Gastrocnemius medialis (tissue), 4 donors: ENCODE measurements around the gene RCAN1. TPM values are rescaled to one million over a fixed set of nuclear protein-coding genes. Genes with fewer than 3 reads are reported as not detected.
"Not testable (repeated sequence)": the region's sequence is repeated elsewhere in the genome, so short reads cannot be mapped to it uniquely, and the experiment has no call there.

ENCODE experiments used
- ATAC-seq, 2 donors: fragments of 150-250 bp; one replicate each; pipeline ENCODE4 v1.9.1; 2016
- DNase-seq, 2 donors: peaks; one replicate each; pipeline ENCODE4 v3.0.0-alpha.2; 2019
- H3K27ac ChIP-seq, 4 donors: fragments of 200-600 bp; sonication (generic); 1 replicate in 1 of 4; 2 replicates in 3 of 4; pipeline ENCODE4 v1.5.1; 2016 to 2018; ENCODE audit warnings: mild to moderate bottlenecking in 2 of 4, moderate library complexity in 1 of 4
- H3K27me3 ChIP-seq, 3 donors: fragments of 200-600 bp; sonication (generic) in 2 of 3; 1 replicate in 1 of 3; 2 replicates in 2 of 3; pipeline versions ENCODE4 v1.5.1 to v1.6.0; 2016 to 2019; ENCODE audit warnings: mild to moderate bottlenecking in 1 of 3, moderate library complexity in 1 of 3
- H3K36me3 ChIP-seq, 2 donors: fragments of 200-600 bp; sonication (generic) in 1 of 2; one replicate each; pipeline ENCODE4 v1.5.1; 2017 to 2018
- H3K4me1 ChIP-seq, 2 donors: fragments of 200-600 bp; sonication (generic) in 1 of 2; one replicate each; pipeline ENCODE4 v1.5.1; 2016 to 2017; ENCODE audit warnings: mild to moderate bottlenecking in 2 of 2
- H3K4me3 ChIP-seq, 4 donors: fragments of 200-600 bp; sonication (generic) in 3 of 4; 1 replicate in 1 of 4; 2 replicates in 3 of 4; pipeline ENCODE4 v1.5.1; 2016 to 2019; ENCODE audit warnings: mild to moderate bottlenecking in 2 of 4
- H3K9me3 ChIP-seq, 3 donors: fragments of 200-600 bp; sonication (generic) in 2 of 3; 1 replicate in 1 of 3; 2 replicates in 2 of 3; pipeline ENCODE4 v1.5.1; 2016 to 2019
- POLR2A ChIP-seq, 2 donors: fragments of 450-650 bp; IDR thresholded peaks; one replicate each; pipeline ENCODE4 v1.6.1; 2017; ENCODE audit warnings: antibody characterized with exemption in 2 of 2, mild to moderate bottlenecking in 2 of 2, moderate library complexity in 2 of 2
- in situ Hi-C, 4 donors: fragments of 200-750 bp; cut with MboI; loops; one replicate each; pipeline versions ENCODE4 v1.15.0 to v1.8.0; 2017; ENCODE audit warnings: low sequenced_read_pairs in 4 of 4
- intact Hi-C: fragments of 100-400 bp; cut with DNase I; formaldehyde crosslinking; loops from one replicate; pipeline ENCODE4 v1.15.1; 2023; ENCODE audit warnings: low total_unique reads
- total RNA-seq, 4 donors: library from RNA; depleted of rRNA; stranded (reverse); fragments of >200 nt; gene quantifications; one replicate each; pipeline versions ENCODE4 v1.1.0 to v1.2.3, GENCODE V29; 2016
- TF ChIP-seq, protein P1 (sequence below), 5 experiments: fragments of 450-650 bp in 3 of 5; fragments of 200-600 bp in 2 of 5; sonication (generic) in 2 of 5; IDR thresholded peaks in 4 of 5; conservative IDR thresholded peaks in 1 of 5; 1 replicate in 4 of 5; 2 replicates in 1 of 5; pipeline ENCODE4 v1.5.1; 2016 to 2019; ENCODE audit warnings: antibody characterized with exemption in 5 of 5, mild to moderate bottlenecking in 3 of 5, moderate library complexity in 3 of 5

Gene RCAN1
- total RNA-seq, 4 donors from 2014 or later = 21.7 to 37.9 (median 33.2) TPM

DNA sequence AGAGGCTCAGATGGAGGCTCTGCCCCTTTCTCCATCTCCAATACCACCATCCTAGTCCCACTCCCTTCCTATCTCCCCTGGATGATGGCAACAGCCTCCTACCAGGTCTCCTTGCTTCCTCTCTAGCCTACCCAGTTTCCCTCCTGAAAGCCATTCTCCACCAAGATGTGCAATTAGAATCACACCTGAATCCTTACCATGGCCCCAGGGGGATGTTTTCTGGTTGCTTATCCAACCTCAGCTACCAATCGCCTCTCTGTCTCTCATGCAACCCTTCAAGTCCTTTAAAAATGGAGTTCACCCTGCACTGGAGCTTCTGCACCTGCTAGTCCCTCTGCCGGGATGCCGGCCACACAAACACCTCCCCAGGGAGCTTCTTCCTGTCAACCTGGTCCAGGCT, 2.9 kb downstream of the RCAN1 start:
- ATAC-seq = no peak
- no peaks in the 10 kb centered on the region for H3K36me3 ChIP-seq
- no peak overlapping the region for H3K4me3 ChIP-seq
- H3K27ac ChIP-seq = no peak overlapping the region
- in situ Hi-C loops (loop anchor here in 2 of 4 donors (25.0 kb wide), 1 partner anchor 700 kb away; the partner anchor contains the start of gene ATP5PO (in 2 of the 2)), intact Hi-C loops (loop anchor here (10.0 kb wide), 4 partner anchors 73 to 1453 kb away; partner anchors contain the start of genes CRYZL1, ITSN1 and SETD4)
- H3K27me3 ChIP-seq = no peaks in the 10 kb centered on the region
- no peak for TF ChIP-seq POLR2A (IDR thresholded peaks at IDR 0.05)
- TF ChIP-seq, protein P1, sequence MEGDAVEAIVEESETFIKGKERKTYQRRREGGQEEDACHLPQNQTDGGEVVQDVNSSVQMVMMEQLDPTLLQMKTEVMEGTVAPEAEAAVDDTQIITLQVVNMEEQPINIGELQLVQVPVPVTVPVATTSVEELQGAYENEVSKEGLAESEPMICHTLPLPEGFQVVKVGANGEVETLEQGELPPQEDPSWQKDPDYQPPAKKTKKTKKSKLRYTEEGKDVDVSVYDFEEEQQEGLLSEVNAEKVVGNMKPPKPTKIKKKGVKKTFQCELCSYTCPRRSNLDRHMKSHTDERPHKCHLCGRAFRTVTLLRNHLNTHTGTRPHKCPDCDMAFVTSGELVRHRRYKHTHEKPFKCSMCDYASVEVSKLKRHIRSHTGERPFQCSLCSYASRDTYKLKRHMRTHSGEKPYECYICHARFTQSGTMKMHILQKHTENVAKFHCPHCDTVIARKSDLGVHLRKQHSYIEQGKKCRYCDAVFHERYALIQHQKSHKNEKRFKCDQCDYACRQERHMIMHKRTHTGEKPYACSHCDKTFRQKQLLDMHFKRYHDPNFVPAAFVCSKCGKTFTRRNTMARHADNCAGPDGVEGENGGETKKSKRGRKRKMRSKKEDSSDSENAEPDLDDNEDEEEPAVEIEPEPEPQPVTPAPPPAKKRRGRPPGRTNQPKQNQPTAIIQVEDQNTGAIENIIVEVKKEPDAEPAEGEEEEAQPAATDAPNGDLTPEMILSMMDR (IDR thresholded peaks at IDR 0.05 in 4 of 5, conservative IDR thresholded peaks at IDR 0.05 in 1 of 5) = no peak
- H3K9me3 ChIP-seq = no peaks in the 10 kb centered on the region
- H3K4me1 ChIP-seq = peaks cover 18 to 20% of the 10 kb centered on the region in 2 donors
- no peak for DNase-seq

DNA sequence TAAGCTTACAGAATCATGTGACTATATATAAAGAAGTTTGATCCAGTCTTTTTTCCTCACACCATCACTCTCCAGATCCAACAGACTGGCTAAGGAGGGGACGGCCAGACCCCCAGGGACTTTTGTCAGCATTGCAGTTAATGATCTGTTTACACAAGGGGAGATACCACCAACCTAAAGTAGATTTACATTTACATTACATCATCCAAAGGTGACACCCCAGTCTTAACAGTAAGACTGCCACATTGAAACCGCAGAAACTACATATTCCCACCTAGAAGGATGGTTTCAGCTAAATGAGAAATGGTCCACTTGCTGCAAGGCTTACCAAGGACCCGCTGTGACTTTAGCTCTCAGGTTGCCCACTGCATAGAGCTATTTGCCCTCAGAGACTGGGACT, 3.4 kb downstream of the RCAN1 start:
- Histone ChIP-seq H3K4me1 (peaks cover 18 to 20% of the 10 kb centered on the region in 2 donors), H3K4me3 (no peak overlapping the region), H3K27ac (no peak overlapping the region), H3K27me3 (no peaks in the 10 kb centered on the region), H3K36me3 (no peaks in the 10 kb centered on the region), H3K9me3 (no peaks in the 10 kb centered on the region)
- no peak for ATAC-seq
- DNase-seq = no peak
- no peak for TF ChIP-seq POLR2A (IDR thresholded peaks at IDR 0.05)
- TF ChIP-seq, protein P1 (IDR thresholded peaks at IDR 0.05 in 4 of 5, conservative IDR thresholded peaks at IDR 0.05 in 1 of 5) = no peak
- intact Hi-C loops (loop anchor here (10.0 kb wide), 4 partner anchors 73 to 1453 kb away; partner anchors contain the start of genes CRYZL1, ITSN1 and SETD4), in situ Hi-C loops (loop anchor here in 2 of 4 donors (25.0 kb wide), 1 partner anchor 699 kb away; the partner anchor contains the start of gene ATP5PO (in 2 of the 2))

DNA sequence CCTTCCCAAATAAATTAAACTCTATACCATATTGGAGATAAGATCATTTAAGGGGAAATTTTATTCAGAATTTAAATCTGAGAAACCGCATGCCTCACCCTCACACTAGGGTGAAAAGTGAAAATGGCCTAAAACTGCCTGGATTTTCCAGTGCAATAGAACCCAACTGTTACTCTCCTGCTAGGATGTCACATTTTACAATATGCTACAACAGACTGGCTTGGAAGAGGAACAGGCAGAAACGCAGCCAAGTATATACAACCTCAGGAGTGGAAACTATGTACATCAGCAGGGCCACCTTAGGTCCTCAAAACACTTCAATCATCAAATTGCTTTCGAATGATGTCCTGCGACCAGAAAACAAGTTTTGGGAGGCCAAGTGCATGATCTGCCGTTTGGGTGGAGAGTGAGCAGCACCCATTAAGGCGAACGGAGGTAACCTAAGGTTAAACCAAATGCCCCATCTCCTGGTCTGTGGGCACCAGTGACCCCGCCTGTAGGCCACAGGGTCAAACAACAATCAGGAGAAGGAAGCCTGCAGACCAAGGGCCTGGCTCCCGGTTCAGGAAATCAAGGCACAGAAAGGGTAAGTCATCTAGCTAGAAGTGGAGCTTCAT, 4.9 kb downstream of the RCAN1 start:
- DNase-seq (no peak), ATAC-seq (no peak)
- no peaks in the 10 kb centered on the region for H3K27me3 ChIP-seq
- TF ChIP-seq, protein P1 (IDR thresholded peaks at IDR 0.05 in 4 of 5, conservative IDR thresholded peaks at IDR 0.05 in 1 of 5) = no peak
- no peak for TF ChIP-seq POLR2A (IDR thresholded peaks at IDR 0.05)
- peaks cover 16 to 18% of the 10 kb centered on the region in 2 donors for H3K4me1 ChIP-seq
- in situ Hi-C loops (loop anchor here in 2 of 4 donors (25.0 kb wide), 1 partner anchor 698 kb away; the partner anchor contains the start of gene ATP5PO (in 2 of the 2)), intact Hi-C loops (loop anchor here (10.0 kb wide), 4 partner anchors 75 to 1455 kb away; partner anchors contain the start of genes CRYZL1, ITSN1 and SETD4)
- H3K36me3 ChIP-seq = no peaks in the 10 kb centered on the region
- no peak overlapping the region for H3K4me3 ChIP-seq
- no peak overlapping the region for H3K27ac ChIP-seq
- no peaks in the 10 kb centered on the region for H3K9me3 ChIP-seq

DNA sequence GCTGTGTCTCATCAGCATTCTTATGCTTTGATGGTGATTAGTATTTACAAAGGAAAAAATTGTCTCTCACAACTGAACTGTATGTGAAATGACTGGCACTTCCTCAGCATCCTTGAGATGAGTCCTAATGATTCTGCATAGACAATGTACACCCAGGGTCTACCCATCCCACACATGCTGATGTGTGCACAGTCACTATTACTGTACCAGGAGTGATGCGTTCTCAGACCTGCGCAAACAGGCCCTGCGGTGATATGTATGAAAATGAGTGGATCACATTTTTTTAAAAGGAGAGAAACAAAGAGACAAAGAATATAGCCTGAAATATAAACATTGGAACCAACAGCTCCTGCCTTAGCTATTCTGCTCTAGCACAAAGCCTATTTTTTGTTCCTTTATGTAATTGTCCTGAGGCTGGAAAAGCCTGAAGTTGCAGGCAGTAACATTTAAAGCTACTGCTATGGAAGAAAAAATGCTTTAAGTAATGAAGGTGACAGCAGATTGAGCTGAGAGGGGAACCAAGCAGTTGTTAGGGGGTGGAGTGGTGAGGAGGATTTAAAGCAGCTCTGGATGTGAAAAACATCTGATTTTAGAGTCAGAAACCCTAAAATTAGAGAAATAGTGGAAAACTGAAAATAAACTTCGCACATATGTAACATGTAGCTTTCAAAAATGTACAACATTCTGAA, 5.5 kb downstream of the RCAN1 start:
- no peaks in the 10 kb centered on the region for H3K36me3 ChIP-seq
- ATAC-seq (no peak), DNase-seq (no peak)
- H3K4me3 ChIP-seq = no peak overlapping the region
- TF ChIP-seq, protein P1 (IDR thresholded peaks at IDR 0.05 in 4 of 5, conservative IDR thresholded peaks at IDR 0.05 in 1 of 5) = no peak
- no peak for TF ChIP-seq POLR2A (IDR thresholded peaks at IDR 0.05)
- H3K4me1 ChIP-seq = peaks cover 16 to 18% of the 10 kb centered on the region in 2 donors
- in situ Hi-C loops (loop anchor here in 2 of 4 donors (25.0 kb wide), 1 partner anchor 697 kb away; the partner anchor contains the start of gene ATP5PO (in 2 of the 2)), intact Hi-C loops (no loop called here)
- H3K27ac ChIP-seq = no peak overlapping the region
- H3K27me3 ChIP-seq = no peaks in the 10 kb centered on the region
- H3K9me3 ChIP-seq = no peaks in the 10 kb centered on the region

DNA sequence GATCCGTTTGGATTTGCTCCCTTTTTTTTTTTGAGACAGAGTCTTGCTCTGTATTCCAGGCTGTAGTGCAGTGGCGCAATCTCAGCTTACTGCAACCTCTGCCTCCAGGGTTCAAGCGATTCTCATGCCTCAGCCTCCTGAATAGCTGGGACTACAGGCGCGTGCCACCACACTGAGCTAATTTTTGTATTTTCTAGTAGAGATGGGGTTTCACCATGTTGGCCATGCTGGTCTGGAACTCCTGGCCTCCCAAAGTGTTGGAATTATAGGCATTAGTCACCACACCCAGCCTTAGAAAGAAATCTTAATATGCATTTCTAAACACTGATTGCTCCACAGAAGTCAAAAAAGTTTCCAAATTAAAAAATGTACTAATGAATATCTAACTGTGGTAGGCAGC, 7.5 kb downstream of the RCAN1 start:
- H3K27me3 ChIP-seq, H3K36me3 ChIP-seq, ATAC-seq, intact Hi-C loops, DNase-seq, H3K4me3 ChIP-seq, H3K9me3 ChIP-seq, H3K4me1 ChIP-seq, H3K27ac ChIP-seq: not testable (repeated sequence)
- in situ Hi-C loops = loop anchor here in 2 of 4 donors (25.0 kb wide), 1 partner anchor 695 kb away; the partner anchor contains the start of gene ATP5PO (in 2 of the 2)
